HG02943 (cell line): ENCODE measurements around the gene DYNLT5.
"Not testable (repeated sequence)": the region's sequence is repeated elsewhere in the genome, so short reads cannot be mapped to it uniquely, and the experiment has no call there.

ENCODE experiments used
- ATAC-seq: cut with Tn5 transposase; IDR thresholded peaks from one replicate; pipeline ENCODE4 v1.9.1; 2021; ENCODE audit warnings: mild to moderate bottlenecking, low read depth, moderate library complexity; ENCODE audit not compliant: unreplicated experiment

Gene DYNLT5

GRCh38 chr1:66785800-66786199, 33.5 kb downstream of the DYNLT5 start:
- ATAC-seq = not testable (repeated sequence)

GRCh38 chr1:66787641-66788040, 35.4 kb downstream of the DYNLT5 start:
- ATAC-seq = no peak

GRCh38 chr1:66788231-66788939, 36.1 kb downstream of the DYNLT5 start:
- no peak for ATAC-seq

- ATAC-seq = no peak
These were observed 39.7 kb downstream of the DYNLT5 start for GRCh38 chr1:66791621-66792610.

DNA sequence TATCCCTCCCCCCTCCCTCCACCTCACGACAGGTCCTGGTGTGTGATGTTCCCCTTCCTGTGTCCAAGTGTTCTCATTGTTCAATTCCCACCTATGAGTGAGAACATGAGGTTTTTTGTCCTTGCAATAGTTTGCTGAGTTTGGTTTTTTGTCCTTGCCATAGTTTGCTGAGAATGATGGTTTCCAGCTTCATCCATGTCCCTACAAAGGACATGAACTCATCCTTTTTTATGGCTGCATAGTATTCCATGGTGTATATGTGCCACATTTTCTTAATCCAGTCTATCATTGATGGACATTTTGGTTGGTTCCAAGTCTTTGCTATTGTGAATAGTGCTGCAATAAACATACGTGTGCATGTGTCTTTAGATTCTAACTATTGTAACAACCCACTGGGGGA, 43.6 kb downstream of the DYNLT5 start:
- not testable (repeated sequence) for ATAC-seq

- ATAC-seq = no peak
These were observed 57.0 kb downstream of the DYNLT5 start for GRCh38 chr1:66809245-66809644.

DNA sequence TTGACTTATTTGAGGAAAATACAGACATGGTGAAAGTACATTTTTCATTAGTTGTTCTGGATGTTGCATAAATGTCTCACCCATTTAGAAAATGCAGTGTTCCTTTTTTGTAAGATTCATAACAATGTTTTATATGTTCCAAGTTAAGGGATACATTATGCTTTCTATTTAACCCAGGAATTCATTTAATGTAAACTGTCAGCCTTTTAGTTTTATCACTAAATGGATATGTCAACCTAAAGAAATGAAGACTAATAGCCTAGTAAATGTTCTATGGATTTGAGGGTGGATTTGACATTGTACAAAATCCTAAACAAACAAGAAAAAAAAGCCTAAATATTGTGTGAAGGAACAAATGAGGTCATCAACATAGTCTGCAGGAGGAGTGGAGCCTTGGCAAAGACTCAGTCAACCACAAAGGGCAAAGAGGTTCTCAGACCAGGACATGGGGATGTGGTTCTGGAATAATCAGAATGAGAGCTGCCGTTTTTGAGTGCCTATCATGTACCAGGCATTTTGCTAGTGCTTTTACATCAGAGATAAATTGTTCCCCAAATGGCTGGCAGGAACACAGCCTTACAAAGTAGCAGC, 57.6 kb downstream of the DYNLT5 start:
- no peak for ATAC-seq

GRCh38 chr1:66824771-66825170, 72.5 kb downstream of the DYNLT5 start:
- no peak for ATAC-seq
